Fibroblast of the aortic adventitia (primary cell): ENCODE data around the gene YJU2. TPM values are rescaled to one million over a fixed set of nuclear protein-coding genes. Genes with fewer than 3 reads are reported as not detected.

ENCODE experiments used
- DNase-seq: peaks from one replicate; pipeline ENCODE4 v3.0.0-alpha.2; 2010; ENCODE audit warnings: low read depth
- H3K4me3 ChIP-seq: 2 replicates; pipeline ENCODE4 v1.5.1; 2011; ENCODE audit warnings: low read depth, mild to moderate bottlenecking, control low read depth, low read length, moderate library complexity
- CTCF ChIP-seq: IDR thresholded peaks from 2 replicates; pipeline ENCODE4 v1.5.1; 2011; ENCODE audit warnings: mild to moderate bottlenecking, low read length, control low read depth, inconsistent platforms; ENCODE audit not compliant: insufficient read depth
- total RNA-seq: library from RNA; depleted of rRNA; stranded (reverse); fragments of >200 nt; gene quantifications from 2 replicates; pipeline ENCODE4 v1.2.3, GENCODE V29; 2012; ENCODE audit warnings: low replicate concordance

YJU2 gene
- total RNA-seq, 1 donor = 17.2 TPM

- H3K4me3 ChIP-seq = peak overlapping the region; percentile 25
- no peak for DNase-seq
- no peak for TF ChIP-seq CTCF
Observed at GRCh38 chr19:4303819-4304537, 57.1 kb downstream of the YJU2 start.

- peak; percentile 42 for DNase-seq
- TF ChIP-seq CTCF = no peak
- H3K4me3 ChIP-seq = peak within 1 kb of the TSS; percentile 57
Observed at GRCh38 chr19:4304538-4305256, 57.8 kb downstream of the YJU2 start, which contains the start of gene FSD1. Gene FSD1 (plus strand): TSS chr19:4304598. CDS start chr19:4304747, 149 bp downstream.

GRCh38 chr19:4305257-4305612 lies 58.4 kb downstream of the YJU2 start:
- DNase-seq = no peak
- H3K4me3 ChIP-seq = no peak overlapping the region
- TF ChIP-seq CTCF = no peak

- no peak overlapping the region for H3K4me3 ChIP-seq
- no peak for DNase-seq
- no peak for TF ChIP-seq CTCF
Observed at GRCh38 chr19:4305659-4306058, 58.8 kb downstream of the YJU2 start.

- TF ChIP-seq CTCF = no peak
- H3K4me3 ChIP-seq = no peak overlapping the region
- DNase-seq = no peak
Observed at GRCh38 chr19:4310247-4311121, 63.6 kb downstream of the YJU2 start.

GRCh38 chr19:4313847-4314490 lies 67.1 kb downstream of the YJU2 start:
- H3K4me3 ChIP-seq = no peak overlapping the region
- no peak for TF ChIP-seq CTCF
- DNase-seq = no peak
